EL (cell line): ENCODE data around the gene CSTB.
A peak's percentile ranks its signal among the peaks of the same experiment; 100 is the strongest.

ENCODE experiments used
- DNase-seq: peaks from one replicate; pipeline ENCODE4 v3.0.0-alpha.2; 2016

Gene CSTB

GRCh38 chr21:43810505-43811261 lies 34.6 kb upstream of the CSTB start:
- peak; percentile 69 for DNase-seq

- DNase-seq, result no peak
Observed at GRCh38 chr21:43809853-43810504, 33.9 kb upstream of the CSTB start.

- DNase-seq, result no peak
Observed at GRCh38 chr21:43809346-43809799, 33.3 kb upstream of the CSTB start.

GRCh38 chr21:43808832-43809251 lies 32.7 kb upstream of the CSTB start:
- DNase-seq, result no peak

- no peak for DNase-seq
Observed at GRCh38 chr21:43808367-43808766, 32.3 kb upstream of the CSTB start.

- no peak for DNase-seq
Observed at GRCh38 chr21:43806017-43806710, 30.1 kb upstream of the CSTB start.

- DNase-seq, result no peak
Observed at GRCh38 chr21:43805275-43805800, 29.2 kb upstream of the CSTB start.

- no peak for DNase-seq
Observed at GRCh38 chr21:43803558-43804300, 27.6 kb upstream of the CSTB start.

- no peak for DNase-seq
Observed at GRCh38 chr21:43802713-43803313, 26.7 kb upstream of the CSTB start.

- no peak for DNase-seq
Observed at GRCh38 chr21:43801006-43801783, 25.1 kb upstream of the CSTB start.

GRCh38 chr21:43800566-43800965 lies 24.5 kb upstream of the CSTB start:
- DNase-seq, result no peak

- DNase-seq, result no peak
Observed at GRCh38 chr21:43800124-43800523, 24.0 kb upstream of the CSTB start.

- no peak for DNase-seq
Observed at GRCh38 chr21:43799301-43799840, 23.3 kb upstream of the CSTB start.

- DNase-seq, result no peak
Observed at GRCh38 chr21:43797925-43798715, 22.0 kb upstream of the CSTB start.

GRCh38 chr21:43797415-43797814 lies 21.3 kb upstream of the CSTB start:
- DNase-seq, result no peak

GRCh38 chr21:43794857-43795256 lies 18.7 kb upstream of the CSTB start:
- no peak for DNase-seq

GRCh38 chr21:43794311-43794710 lies 18.2 kb upstream of the CSTB start:
- no peak for DNase-seq

- DNase-seq, result no peak
Observed at GRCh38 chr21:43793243-43793642, 17.1 kb upstream of the CSTB start.

- no peak for DNase-seq
Observed at GRCh38 chr21:43792406-43792805, 16.3 kb upstream of the CSTB start.

- DNase-seq, result no peak
Observed at GRCh38 chr21:43790010-43790524, 14.0 kb upstream of the CSTB start.
